H4 (cell line): ENCODE data around the gene GLOD5. TPM values are rescaled to one million over a fixed set of nuclear protein-coding genes. Genes with fewer than 3 reads are reported as not detected.

Source experiments
- total RNA-seq: library from RNA; depleted of rRNA; stranded (reverse); fragments of >200 nt; shearing (Covaris generic); gene quantifications from 2 replicates; pipeline ENCODE4 v1.2.3, GENCODE V29; 2014; rRNA removed

GLOD5 gene
- total RNA-seq, 1 experiment from 2014 or later: not detected

Other genes starting within 250 kb of the GLOD5 start
- 129 and 133 TPM in 2 replicates for gene EBP, start 239.9 kb upstream of the GLOD5 start, total RNA-seq
- 2.6 and 3.2 TPM in 2 replicates for gene TBC1D25, start 222.0 kb upstream of the GLOD5 start, total RNA-seq
- gene RBM3, start 187.3 kb upstream of the GLOD5 start, total RNA-seq: 154 and 175 TPM in 2 replicates
- gene WDR13, start 164.3 kb upstream of the GLOD5 start, total RNA-seq: 42.8 and 49.7 TPM in 2 replicates
- gene WAS, start 77.9 kb upstream of the GLOD5 start, total RNA-seq: 0.10 and 0.16 TPM in 2 replicates
- 11.8 and 13.6 TPM in 2 replicates for gene SUV39H1, start 65.0 kb upstream of the GLOD5 start, total RNA-seq
- not detected in 2 replicates for gene GATA1, start 24.8 kb downstream of the GLOD5 start, total RNA-seq
- gene HDAC6, start 40.3 kb downstream of the GLOD5 start, total RNA-seq: 18.7 and 25.2 TPM in 2 replicates
- gene ERAS, start 64.8 kb downstream of the GLOD5 start, total RNA-seq: not detected in 2 replicates
- 9.9 and 16.0 TPM in 2 replicates for gene PCSK1N, start 73.9 kb downstream of the GLOD5 start, total RNA-seq
- 59.1 and 61.2 TPM in 2 replicates for gene TIMM17B, start 136.0 kb downstream of the GLOD5 start, total RNA-seq
- 53.0 and 61.4 TPM in 2 replicates for gene PQBP1, start 136.2 kb downstream of the GLOD5 start, total RNA-seq
- 23.2 and 32.8 TPM in 2 replicates for gene SLC35A2, start 149.9 kb downstream of the GLOD5 start, total RNA-seq
- gene PIM2, start 157.3 kb downstream of the GLOD5 start, total RNA-seq: 10.8 and 11.9 TPM in 2 replicates
- gene OTUD5, start 195.9 kb downstream of the GLOD5 start, total RNA-seq: 22.3 and 34.2 TPM in 2 replicates
- gene KCND1, start 210.1 kb downstream of the GLOD5 start, total RNA-seq: 0.12 TPM in 1 of 2 replicates, not detected in the other
- gene GRIPAP1, start 240.5 kb downstream of the GLOD5 start, total RNA-seq: 15.3 and 15.9 TPM in 2 replicates